K562 (cell line): ENCODE measurements around the gene PDCD11. TPM values are rescaled to one million over a fixed set of nuclear protein-coding genes. Genes with fewer than 3 reads are reported as not detected.
A peak's percentile ranks its signal among the peaks of the same experiment; 100 is the strongest.

Source experiments
- ATF7 ChIP-seq: fragments of 450-650 bp; IDR thresholded peaks from 2 replicates; pipeline ENCODE4 v1.7.1; 2014; ENCODE audit warnings: mild to moderate bottlenecking, moderate library complexity
- CCNT2 ChIP-seq: IDR thresholded peaks from 2 replicates; pipeline ENCODE4 v1.6.1; 2011; ENCODE audit warnings: borderline replicate concordance, low read depth, mild to moderate bottlenecking, moderate library complexity, mixed read lengths, low read length; ENCODE audit not compliant: insufficient read length; ENCODE audit errors: extremely low read depth
- CREB1 ChIP-seq, 2 experiments: sonication (generic) in 1 of 2; formaldehyde crosslinking in 1 of 2; IDR thresholded peaks; 2 replicates each; pipeline versions ENCODE4 v1.6.1 to v1.8.0; 2012 to 2022; ENCODE audit warnings: inconsistent platforms in 1 of 2, mild to moderate bottlenecking in 1 of 2, missing genetic modification reagents in 1 of 2, moderate library complexity in 1 of 2
- CREBBP ChIP-seq: IDR thresholded peaks from one replicate; pipeline ENCODE4 v1.6.1; 2012; ENCODE audit warnings: low read depth, mild to moderate bottlenecking, control low read depth, inconsistent platforms, low read length
- ESRRA ChIP-seq: fragments of 450-650 bp; IDR thresholded peaks from 2 replicates; pipeline ENCODE4 v1.6.1; 2014; ENCODE audit warnings: low read depth, mild to moderate bottlenecking, moderate library complexity, borderline replicate concordance
- ETV6 ChIP-seq, 3 experiments: fragments of 150-350 bp in 1 of 3; sonication (generic) in 1 of 3; formaldehyde crosslinking in 1 of 3; IDR thresholded peaks; 2 replicates each; pipeline versions ENCODE4 v1.6.1 to v1.8.0; 2014 to 2022; ENCODE audit warnings: borderline replicate concordance in 2 of 3, low read depth in 2 of 3, antibody characterized with exemption in 1 of 3, low read length in 1 of 3, mild to moderate bottlenecking in 1 of 3, missing genetic modification reagents in 1 of 3
- MAFG ChIP-seq: fragments of 450-650 bp; conservative IDR thresholded peaks from 2 replicates; pipeline ENCODE4 v1.6.1; 2016; ENCODE audit warnings: missing genetic modification characterization, missing compliant biosample characterization
- RBFOX2 ChIP-seq: fragments of 200-400 bp; formaldehyde crosslinking; IDR thresholded peaks from 2 replicates; pipeline ENCODE4 v1.6.1; 2017; ENCODE audit warnings: low read depth, mild to moderate bottlenecking, low read length, moderate library complexity
- SAFB2 ChIP-seq: fragments of 200-400 bp; formaldehyde crosslinking; IDR thresholded peaks from 2 replicates; pipeline ENCODE4 v1.6.1; 2018; ENCODE audit warnings: borderline replicate concordance, low read length, low read depth, moderate library complexity; ENCODE audit not compliant: severe bottlenecking
- SMARCE1 ChIP-seq: fragments of 450-650 bp; IDR thresholded peaks from 2 replicates; pipeline ENCODE4 v1.7.1; 2016; ENCODE audit warnings: mild to moderate bottlenecking
- TAF7 ChIP-seq: fragments of 450-650 bp; IDR thresholded peaks from 2 replicates; pipeline ENCODE4 v1.6.1; 2016; ENCODE audit warnings: missing genetic modification characterization, missing compliant biosample characterization
- U2AF2 ChIP-seq: fragments of 200-400 bp; formaldehyde crosslinking; optimal IDR thresholded peaks from 2 replicates; pipeline ENCODE3; 2017; ENCODE audit warnings: low read depth, mild to moderate bottlenecking, low read length
- ZNF239 ChIP-seq: fragments of 250-450 bp; sonication (Bioruptor Pico); IDR thresholded peaks from 2 replicates; pipeline ENCODE4 v1.4.0; 2020; ENCODE audit warnings: mild to moderate bottlenecking
- ZNF280A ChIP-seq: fragments of 450-650 bp; IDR thresholded peaks from 2 replicates; pipeline ENCODE4 v1.6.1; 2018; ENCODE audit warnings: mild to moderate bottlenecking, low read depth; ENCODE audit not compliant: partially characterized antibody
- ZNF436 ChIP-seq: fragments of 250-450, 450-650 bp; sonication (Bioruptor Pico); formaldehyde crosslinking; IDR thresholded peaks from 2 replicates; pipeline ENCODE4 v1.7.0; 2020; ENCODE audit warnings: mild to moderate bottlenecking
- ZNF561 ChIP-seq: fragments of 450-650 bp; formaldehyde crosslinking; conservative IDR thresholded peaks from 2 replicates; pipeline ENCODE4 v1.4.0; 2020; ENCODE audit warnings: mild to moderate bottlenecking, moderate library complexity
- polyA plus RNA-seq, 8 experiments: library from polyadenylated mRNA; depleted of rRNA in 4 of 8; stranded (reverse) in 5 of 8; unstranded in 3 of 8; fragments of >200 nt; fragmentation: Nextera tagmentation in 2 of 8; fragmentation: Illumina TruSeq in 1 of 8; extraction: Ambion mirVana in 2 of 8; extraction: Trizol in 1 of 8; gene quantifications; 2 replicates each; pipeline versions ENCODE4 v1.2.1 to v1.2.3, GENCODE V29; 2011 to 2014; ENCODE audit warnings: inconsistent platforms in 1 of 8, missing spikeins in 1 of 8
- total RNA-seq, 7 experiments: library from RNA; depleted of rRNA in 6 of 7; stranded (reverse); fragments of >200 nt in 6 of 7; fragmentation: Illumina TruSeq in 2 of 7; extraction: Trizol in 2 of 7; gene quantifications; 2 replicates each; pipeline versions ENCODE4 v1.2.1 to v1.2.3, GENCODE V29; 2011 to 2021; ENCODE audit warnings: low replicate concordance in 1 of 7
- TF ChIP-seq, protein P1 (sequence below): fragments of 450-650 bp; IDR thresholded peaks from 2 replicates; pipeline ENCODE4 v1.6.1; 2018; ENCODE audit not compliant: partially characterized antibody

Gene PDCD11
- total and polyA plus RNA-seq, 9 of the 15 experiments (the other 6 are each of a cell fraction or from before 2014, with no cell fraction given), result 14.8 to 73.8 (median 50.0) TPM

- TF ChIP-seq, protein P1, sequence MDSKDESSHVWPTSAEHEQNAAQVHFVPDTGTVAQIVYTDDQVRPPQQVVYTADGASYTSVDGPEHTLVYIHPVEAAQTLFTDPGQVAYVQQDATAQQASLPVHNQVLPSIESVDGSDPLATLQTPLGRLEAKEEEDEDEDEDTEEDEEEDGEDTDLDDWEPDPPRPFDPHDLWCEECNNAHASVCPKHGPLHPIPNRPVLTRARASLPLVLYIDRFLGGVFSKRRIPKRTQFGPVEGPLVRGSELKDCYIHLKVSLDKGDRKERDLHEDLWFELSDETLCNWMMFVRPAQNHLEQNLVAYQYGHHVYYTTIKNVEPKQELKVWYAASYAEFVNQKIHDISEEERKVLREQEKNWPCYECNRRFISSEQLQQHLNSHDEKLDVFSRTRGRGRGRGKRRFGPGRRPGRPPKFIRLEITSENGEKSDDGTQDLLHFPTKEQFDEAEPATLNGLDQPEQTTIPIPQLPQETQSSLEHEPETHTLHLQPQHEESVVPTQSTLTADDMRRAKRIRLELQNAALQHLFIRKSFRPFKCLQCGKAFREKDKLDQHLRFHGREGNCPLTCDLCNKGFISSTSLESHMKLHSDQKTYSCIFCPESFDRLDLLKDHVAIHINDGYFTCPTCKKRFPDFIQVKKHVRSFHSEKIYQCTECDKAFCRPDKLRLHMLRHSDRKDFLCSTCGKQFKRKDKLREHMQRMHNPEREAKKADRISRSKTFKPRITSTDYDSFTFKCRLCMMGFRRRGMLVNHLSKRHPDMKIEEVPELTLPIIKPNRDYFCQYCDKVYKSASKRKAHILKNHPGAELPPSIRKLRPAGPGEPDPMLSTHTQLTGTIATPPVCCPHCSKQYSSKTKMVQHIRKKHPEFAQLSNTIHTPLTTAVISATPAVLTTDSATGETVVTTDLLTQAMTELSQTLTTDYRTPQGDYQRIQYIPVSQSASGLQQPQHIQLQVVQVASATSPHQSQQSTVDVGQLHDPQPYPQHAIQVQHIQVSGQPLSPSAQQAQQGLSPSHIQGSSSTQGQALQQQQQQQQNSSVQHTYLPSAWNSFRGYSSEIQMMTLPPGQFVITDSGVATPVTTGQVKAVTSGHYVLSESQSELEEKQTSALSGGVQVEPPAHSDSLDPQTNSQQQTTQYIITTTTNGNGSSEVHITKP, result peak; percentile 94
- TF ChIP-seq MAFG, result no peak
- TF ChIP-seq ESRRA, result peak; percentile 51; the same call in 1 of the 2 replicates
- no peak for TF ChIP-seq ZNF239 (CRISPR knock-in tag)
- TF ChIP-seq CREB1 (IDR thresholded peaks at IDR 0.05), result no peak
- no peak for TF ChIP-seq CREB1 (CRISPR knock-in tag; IDR thresholded peaks at IDR 0.05)
- TF ChIP-seq U2AF2, result no peak
- no peak for TF ChIP-seq ZNF436 (CRISPR knock-in tag)
- no peak for TF ChIP-seq SMARCE1
- no peak for TF ChIP-seq ZNF561 (CRISPR knock-in tag)
- no peak for TF ChIP-seq SAFB2
- TF ChIP-seq CCNT2, result no peak
- peak; percentile 60 for TF ChIP-seq ATF7
- no peak for TF ChIP-seq TAF7 (tag)
- no peak for TF ChIP-seq ZNF280A
- 0 out of 2 replicates have a peak, but pooled peaks have one; percentile 25 for TF ChIP-seq RBFOX2
- no peak for TF ChIP-seq ETV6 (IDR thresholded peaks at IDR 0.05; ENCODE audit: borderline replicate concordance in 1 of 2, low read depth in 2 of 2, low read length in 1 of 2)
- no peak for TF ChIP-seq ETV6 (CRISPR knock-in tag; IDR thresholded peaks at IDR 0.05; ENCODE audit: borderline replicate concordance)
- TF ChIP-seq CREBBP, result no peak
These were observed 74.6 kb downstream of the PDCD11 start (continued) for GRCh38 chr10:103470761-103471653.
